Astrocyte (in vitro differentiated cells and primary cell): ENCODE results near the gene INPP5A. TPM values are rescaled to one million over a fixed set of nuclear protein-coding genes. Genes with fewer than 3 reads are reported as not detected.

Experiments used
- DNase-seq: peaks from one replicate; pipeline ENCODE4 v3.0.0-alpha.2; 2010; ENCODE audit warnings: low read depth
- FAIRE-seq: peaks from 2 replicates; lab custom pipeline; 2011; peaks lifted over from hg19 to GRCh38; lab: Jason Lieb, UNC
- H2AFZ ChIP-seq: 2 replicates; pipeline ENCODE4 v1.6.0; 2012; ENCODE audit warnings: low read depth, low read length, inconsistent platforms
- H3K27ac ChIP-seq: 2 replicates; pipeline ENCODE4 v1.5.1; 2011; ENCODE audit warnings: low read depth, low read length, inconsistent platforms
- H3K27me3 ChIP-seq: 2 replicates; pipeline ENCODE4 v1.6.0; 2011; ENCODE audit warnings: low read length, inconsistent platforms; ENCODE audit not compliant: insufficient read depth
- H3K36me3 ChIP-seq: 2 replicates; pipeline ENCODE4 v1.5.1; 2011; ENCODE audit warnings: low read length, inconsistent platforms; ENCODE audit not compliant: insufficient read depth
- H3K4me1 ChIP-seq: 2 replicates; pipeline ENCODE4 v1.5.1; 2011; ENCODE audit warnings: low read length, inconsistent platforms; ENCODE audit not compliant: insufficient read depth
- H3K4me2 ChIP-seq: 2 replicates; pipeline ENCODE4 v1.6.0; 2012; ENCODE audit warnings: low read length, inconsistent platforms
- H3K4me3 ChIP-seq: 2 replicates; pipeline ENCODE4 v1.5.1; 2011; ENCODE audit warnings: low read depth, mild to moderate bottlenecking, low read length, inconsistent platforms; ENCODE audit not compliant: insufficient read depth
- H3K79me2 ChIP-seq: 2 replicates; pipeline ENCODE4 v1.6.0; 2012; ENCODE audit warnings: mild to moderate bottlenecking, low read length, inconsistent platforms; ENCODE audit not compliant: insufficient read depth
- H3K9ac ChIP-seq: 2 replicates; pipeline ENCODE4 v1.6.0; 2012; ENCODE audit warnings: mild to moderate bottlenecking, low read length, inconsistent platforms
- H3K9me3 ChIP-seq: 2 replicates; pipeline ENCODE4 v1.5.1; 2012; ENCODE audit warnings: low read depth, mild to moderate bottlenecking, low read length, inconsistent platforms; ENCODE audit not compliant: insufficient read depth
- H4K20me1 ChIP-seq: 2 replicates; pipeline ENCODE4 v1.6.0; 2012; ENCODE audit warnings: low read length, inconsistent platforms; ENCODE audit not compliant: insufficient read depth
- H3K27ac Mint-ChIP-seq: one replicate; pipeline ENCODE4 v1.8.0; 2021; ENCODE audit warnings: mild to moderate bottlenecking, mixed read lengths; ENCODE audit not compliant: unreplicated experiment
- H3K27me3 Mint-ChIP-seq: one replicate; pipeline ENCODE4 v1.8.0; 2021; ENCODE audit warnings: low read depth, mixed read lengths; ENCODE audit not compliant: unreplicated experiment
- H3K36me3 Mint-ChIP-seq: one replicate; pipeline ENCODE4 v1.8.0; 2021; ENCODE audit warnings: low read depth, mixed read lengths; ENCODE audit not compliant: unreplicated experiment
- H3K4me1 Mint-ChIP-seq: one replicate; pipeline ENCODE4 v1.8.0; 2021; ENCODE audit warnings: low read depth, mixed read lengths; ENCODE audit not compliant: unreplicated experiment
- H3K4me3 Mint-ChIP-seq: one replicate; pipeline ENCODE4 v1.8.0; 2021; ENCODE audit warnings: mild to moderate bottlenecking, moderate library complexity, mixed read lengths; ENCODE audit not compliant: unreplicated experiment
- H3K9me3 Mint-ChIP-seq: one replicate; pipeline ENCODE4 v1.8.0; 2021; ENCODE audit warnings: mild to moderate bottlenecking, mixed read lengths; ENCODE audit not compliant: unreplicated experiment
- EZH2 ChIP-seq: IDR thresholded peaks from 2 replicates; pipeline ENCODE4 v1.6.1; 2012; ENCODE audit warnings: mild to moderate bottlenecking, low read length, inconsistent platforms; ENCODE audit not compliant: insufficient read depth
- total RNA-seq: library from RNA; stranded (reverse); gene quantifications from 2 replicates; pipeline ENCODE4 v1.2.1, GENCODE V29; 2021
- TF ChIP-seq, protein P1 (sequence below): IDR thresholded peaks from 2 replicates; pipeline ENCODE4 v1.5.1; 2011; ENCODE audit warnings: low read depth, mild to moderate bottlenecking, inconsistent platforms, low read length, moderate library complexity; ENCODE audit not compliant: insufficient read depth

Gene INPP5A
- total RNA-seq, 1 donor from 2014 or later, result 39.1 TPM

DNA sequence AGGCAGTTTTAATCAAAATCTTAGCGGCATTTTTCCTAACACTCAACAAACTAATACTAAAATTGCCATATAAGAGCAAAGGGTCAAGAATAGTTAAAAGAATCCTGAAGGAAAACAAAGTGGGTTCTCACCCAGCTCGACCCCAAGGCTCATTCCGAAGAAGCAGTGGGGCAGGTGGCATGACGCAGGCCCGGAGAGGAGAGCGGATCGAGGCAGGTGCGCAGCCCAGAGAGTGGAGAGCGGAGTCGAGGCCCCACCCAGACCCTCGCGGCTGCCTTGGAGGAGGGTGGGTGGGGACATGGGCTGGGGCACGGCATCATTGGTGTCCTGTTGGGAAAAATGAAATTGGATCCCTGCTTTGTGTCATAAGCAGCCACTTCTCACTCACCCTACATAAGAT, 109.8 kb downstream of the INPP5A start:
- Mint-ChIP-seq H3K4me3 (no peak overlapping the region), H3K4me1 (no peaks in the 10 kb centered on the region), H3K27me3 (no peaks in the 10 kb centered on the region), H3K36me3 (peaks cover 1% of the 10 kb centered on the region), H3K27ac (no peak overlapping the region), H3K9me3 (no peaks in the 10 kb centered on the region)
- Histone ChIP-seq H3K4me2 (no peak overlapping the region), H4K20me1 (peaks cover 44% of the 10 kb centered on the region), H3K79me2 (peaks cover 15% of the 10 kb centered on the region), H2AFZ (no peak overlapping the region), H3K27me3 (no peaks in the 10 kb centered on the region), H3K36me3 (peaks cover 3% of the 10 kb centered on the region), H3K4me3 (no peak overlapping the region), H3K9ac (no peak overlapping the region), H3K9me3 (no peaks in the 10 kb centered on the region), H3K4me1 (no peaks in the 10 kb centered on the region), H3K27ac (no peak overlapping the region)
- FAIRE-seq, result no peak
- TF ChIP-seq EZH2, result no peak
- TF ChIP-seq, protein P1, sequence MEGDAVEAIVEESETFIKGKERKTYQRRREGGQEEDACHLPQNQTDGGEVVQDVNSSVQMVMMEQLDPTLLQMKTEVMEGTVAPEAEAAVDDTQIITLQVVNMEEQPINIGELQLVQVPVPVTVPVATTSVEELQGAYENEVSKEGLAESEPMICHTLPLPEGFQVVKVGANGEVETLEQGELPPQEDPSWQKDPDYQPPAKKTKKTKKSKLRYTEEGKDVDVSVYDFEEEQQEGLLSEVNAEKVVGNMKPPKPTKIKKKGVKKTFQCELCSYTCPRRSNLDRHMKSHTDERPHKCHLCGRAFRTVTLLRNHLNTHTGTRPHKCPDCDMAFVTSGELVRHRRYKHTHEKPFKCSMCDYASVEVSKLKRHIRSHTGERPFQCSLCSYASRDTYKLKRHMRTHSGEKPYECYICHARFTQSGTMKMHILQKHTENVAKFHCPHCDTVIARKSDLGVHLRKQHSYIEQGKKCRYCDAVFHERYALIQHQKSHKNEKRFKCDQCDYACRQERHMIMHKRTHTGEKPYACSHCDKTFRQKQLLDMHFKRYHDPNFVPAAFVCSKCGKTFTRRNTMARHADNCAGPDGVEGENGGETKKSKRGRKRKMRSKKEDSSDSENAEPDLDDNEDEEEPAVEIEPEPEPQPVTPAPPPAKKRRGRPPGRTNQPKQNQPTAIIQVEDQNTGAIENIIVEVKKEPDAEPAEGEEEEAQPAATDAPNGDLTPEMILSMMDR, result no peak
- no peak for DNase-seq

DNA sequence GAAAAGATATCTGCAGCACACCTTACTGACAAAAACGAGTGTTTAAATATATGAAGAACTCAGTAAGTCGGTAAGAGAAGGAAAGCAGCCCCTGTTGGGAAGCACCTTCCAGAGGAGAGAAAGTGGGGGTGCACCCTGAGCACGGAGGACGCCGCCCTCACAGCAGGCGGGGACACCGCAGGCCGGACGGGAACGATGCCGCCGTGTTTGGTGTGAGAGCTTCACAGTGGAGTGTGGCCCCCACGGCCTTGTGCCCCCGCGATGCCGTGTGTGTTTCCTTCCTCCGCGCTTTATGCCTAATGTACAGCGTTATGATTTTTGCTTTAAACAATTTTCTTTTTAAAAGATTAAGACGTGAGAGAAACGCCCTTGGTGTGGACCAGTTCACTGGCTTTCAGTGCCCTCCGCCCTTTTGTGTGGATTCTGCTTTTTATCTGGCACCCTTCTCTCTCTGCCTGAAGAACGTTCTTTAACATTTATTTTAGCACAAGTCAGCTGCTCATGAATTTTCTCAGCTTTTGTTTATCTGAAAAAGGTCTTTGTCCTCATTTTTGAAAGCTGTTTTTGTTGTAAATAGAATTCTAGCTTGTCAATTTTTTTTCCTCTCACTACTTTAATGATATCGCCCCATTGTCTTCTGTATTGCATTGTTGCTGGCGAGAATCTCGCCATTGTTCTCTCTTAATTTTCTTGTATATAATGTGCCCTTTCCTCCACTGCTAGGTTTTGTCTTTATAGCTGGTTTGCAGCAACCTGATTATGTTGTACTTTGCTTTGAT, 110.7 kb downstream of the INPP5A start:
- H3K36me3 ChIP-seq, result peaks cover 3% of the 10 kb centered on the region

More for the DNA sequence above, 110.7 kb downstream of the INPP5A start:
- TF ChIP-seq, protein P1, result no peak
- TF ChIP-seq EZH2, result no peak
- DNase-seq (no peak), FAIRE-seq (no peak)
- Histone ChIP-seq H3K4me2 (no peak overlapping the region), H3K4me3 (no peak overlapping the region), H3K9me3 (no peaks in the 10 kb centered on the region), H2AFZ (no peak overlapping the region), H3K79me2 (peaks cover 6% of the 10 kb centered on the region), H3K9ac (no peak overlapping the region), H3K27ac (no peak overlapping the region), H4K20me1 (peaks cover 38% of the 10 kb centered on the region), H3K27me3 (no peaks in the 10 kb centered on the region), H3K4me1 (no peaks in the 10 kb centered on the region)
- H3K36me3 Mint-ChIP-seq, result peaks cover 1% of the 10 kb centered on the region
- no peak overlapping the region for H3K4me3 Mint-ChIP-seq
- no peaks in the 10 kb centered on the region for H3K4me1 Mint-ChIP-seq
- H3K27me3 Mint-ChIP-seq, result no peaks in the 10 kb centered on the region
- H3K9me3 Mint-ChIP-seq, result no peaks in the 10 kb centered on the region
- H3K27ac Mint-ChIP-seq, result no peak overlapping the region
